GM11168 (cell line): ENCODE results near the gene SETD1A.

Source experiments
- in situ Hi-C: fragments of 300-500 bp; cut with MboI; formaldehyde crosslinking; loops from one replicate; pipeline ENCODE4 v1.12.0; 2022; ENCODE audit warnings: low sequenced_read_pairs; ENCODE audit not compliant: unreplicated experiment

The SETD1A gene

DNA sequence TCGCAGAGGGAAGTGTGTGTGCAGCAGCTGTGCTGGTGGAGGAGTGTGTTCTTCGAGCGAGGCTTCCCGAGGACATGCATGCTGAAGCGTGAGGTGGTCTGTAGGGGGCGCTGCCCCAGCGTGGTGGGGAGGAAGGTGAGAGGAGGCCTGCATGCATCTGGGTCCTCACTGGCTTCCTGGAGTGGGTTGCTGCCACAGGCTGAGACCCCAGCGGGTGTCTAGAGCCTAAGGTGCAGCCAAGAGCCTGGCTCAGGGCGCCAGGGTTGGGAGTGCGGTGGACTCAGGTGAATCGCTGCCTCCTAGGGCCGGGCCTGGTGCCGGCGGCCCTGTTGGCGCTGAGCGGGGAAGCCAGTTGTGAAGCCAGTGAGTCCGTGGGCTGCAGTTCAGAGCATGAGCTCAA is 19.9 kb downstream of the SETD1A start:
- in situ Hi-C loops: loop anchor here (25.0 kb wide), 2 partner anchors 310 to 460 kb away; partner anchors contain the start of genes COX6A2 and ZNF843

DNA sequence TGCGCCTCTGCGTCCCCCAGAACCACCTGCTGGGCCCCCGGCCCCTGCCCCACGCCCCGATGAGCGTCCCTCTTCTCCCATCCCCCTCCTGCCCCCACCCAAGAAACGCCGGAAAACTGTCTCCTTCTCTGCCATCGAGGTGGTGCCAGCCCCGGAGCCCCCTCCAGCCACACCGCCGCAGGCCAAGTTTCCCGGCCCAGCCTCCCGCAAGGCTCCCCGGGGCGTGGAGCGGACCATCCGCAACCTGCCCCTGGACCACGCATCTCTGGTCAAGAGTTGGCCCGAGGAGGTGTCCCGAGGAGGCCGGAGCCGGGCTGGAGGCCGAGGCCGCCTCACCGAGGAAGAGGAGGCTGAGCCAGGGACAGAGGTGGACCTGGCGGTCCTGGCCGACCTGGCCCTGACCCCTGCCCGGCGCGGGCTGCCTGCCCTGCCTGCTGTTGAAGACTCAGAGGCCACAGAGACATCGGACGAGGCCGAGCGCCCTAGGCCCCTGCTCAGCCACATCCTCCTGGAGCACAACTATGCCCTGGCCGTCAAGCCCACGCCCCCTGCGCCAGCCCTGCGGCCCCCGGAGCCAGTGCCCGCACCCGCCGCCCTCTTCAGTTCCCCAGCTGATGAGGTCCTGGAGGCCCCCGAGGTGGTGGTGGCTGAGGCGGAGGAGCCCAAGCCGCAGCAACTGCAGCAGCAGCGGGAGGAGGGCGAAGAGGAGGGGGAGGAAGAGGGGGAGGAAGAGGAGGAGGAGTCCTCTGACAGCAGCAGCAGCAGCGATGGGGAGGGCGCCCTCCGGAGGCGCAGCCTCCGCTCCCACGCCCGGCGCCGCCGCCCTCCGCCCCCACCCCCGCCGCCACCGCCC is 21.8 kb downstream of the SETD1A start:
- in situ Hi-C loops: loop anchor here (25.0 kb wide), 2 partner anchors 308 to 458 kb away; partner anchors contain the start of genes COX6A2 and ZNF843

DNA sequence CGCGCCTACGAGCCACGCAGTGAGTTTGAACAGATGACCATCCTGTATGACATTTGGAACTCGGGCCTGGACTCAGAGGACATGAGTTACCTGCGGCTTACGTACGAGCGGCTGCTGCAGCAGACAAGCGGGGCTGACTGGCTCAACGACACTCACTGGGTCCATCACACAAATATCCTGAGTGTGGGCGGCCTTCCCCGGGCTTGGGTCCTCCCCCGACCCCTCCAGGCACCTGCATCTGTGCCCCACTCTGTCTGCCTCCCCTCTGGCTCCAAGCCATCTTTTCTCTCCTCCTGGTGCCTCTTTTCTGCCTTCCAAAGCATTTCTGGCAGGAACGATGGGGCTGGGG is 22.4 kb downstream of the SETD1A start:
- in situ Hi-C loops: loop anchor here (25.0 kb wide), 2 partner anchors 307 to 457 kb away; partner anchors contain the start of genes COX6A2 and ZNF843

DNA sequence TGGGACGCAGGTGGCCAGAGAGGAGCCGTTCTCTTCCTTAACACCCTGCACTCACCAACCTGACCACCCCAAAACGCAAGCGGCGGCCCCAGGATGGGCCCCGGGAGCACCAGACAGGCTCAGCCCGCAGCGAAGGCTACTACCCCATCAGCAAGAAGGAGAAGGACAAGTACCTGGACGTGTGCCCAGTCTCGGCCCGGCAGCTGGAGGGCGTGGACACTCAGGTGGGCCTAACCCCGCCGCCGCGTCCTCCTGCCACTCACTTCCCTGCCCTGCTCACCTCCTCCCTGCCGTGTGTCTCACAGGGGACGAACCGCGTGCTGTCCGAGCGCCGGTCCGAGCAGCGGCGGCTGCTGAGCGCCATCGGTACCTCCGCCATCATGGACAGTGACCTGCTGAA is 22.9 kb downstream of the SETD1A start:
- in situ Hi-C loops: loop anchor here (25.0 kb wide), 2 partner anchors 307 to 457 kb away; partner anchors contain the start of genes COX6A2 and ZNF843

DNA sequence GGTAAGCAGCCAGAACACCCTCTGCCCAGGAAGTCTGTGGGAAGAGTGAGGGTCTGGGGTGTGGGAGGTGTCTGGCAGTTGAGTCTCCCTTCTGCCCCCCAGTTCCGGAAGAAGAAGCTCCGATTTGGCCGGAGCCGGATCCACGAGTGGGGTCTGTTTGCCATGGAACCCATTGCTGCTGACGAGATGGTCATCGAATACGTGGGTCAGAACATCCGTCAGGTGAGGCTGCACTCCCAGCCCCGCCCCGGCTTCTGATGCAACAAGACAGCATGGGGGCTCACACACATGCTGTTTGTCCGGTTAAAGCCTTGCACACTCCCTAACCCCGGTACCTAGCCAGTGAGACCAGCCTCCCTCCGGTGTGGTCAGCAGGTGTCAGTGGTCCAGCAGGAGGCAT is 23.4 kb downstream of the SETD1A start:
- in situ Hi-C loops: loop anchor here (25.0 kb wide), 2 partner anchors 306 to 456 kb away; partner anchors contain the start of genes COX6A2 and ZNF843

DNA sequence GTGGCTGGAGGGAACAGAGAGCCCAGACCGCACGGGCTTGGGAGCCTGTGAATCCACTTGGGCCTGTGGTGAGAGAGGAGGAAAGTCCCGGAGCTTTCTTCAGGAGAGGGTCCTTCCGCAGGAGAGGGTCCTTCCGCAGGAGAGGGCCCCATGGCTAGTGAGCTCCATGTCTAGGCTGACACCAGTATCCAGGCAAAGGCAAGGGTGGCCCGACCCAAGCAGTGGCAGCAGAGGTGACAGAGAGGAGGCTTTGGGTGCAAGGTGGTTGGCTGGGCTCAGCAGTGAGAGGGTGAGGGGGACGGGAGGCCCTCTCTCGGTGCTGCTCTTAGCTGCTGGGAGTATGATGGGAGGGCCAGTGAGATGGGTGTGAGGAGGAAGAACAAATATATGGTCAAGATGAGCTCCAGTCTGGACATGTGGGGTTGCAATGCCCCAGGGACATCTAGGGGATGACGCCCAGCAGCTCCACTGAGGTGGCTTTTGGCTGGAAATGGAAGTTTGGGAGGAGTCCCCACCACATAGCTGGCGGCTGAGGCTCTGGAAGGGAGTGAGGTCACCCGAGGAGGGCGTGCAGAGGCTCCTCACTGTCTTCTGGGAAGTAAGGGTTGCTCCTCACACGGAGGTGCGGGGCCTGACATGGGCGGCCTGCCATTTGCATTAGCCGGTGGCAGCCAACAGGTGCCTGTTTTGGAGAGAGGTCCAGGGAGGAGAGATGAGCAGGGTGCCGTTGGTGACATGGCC is 25.2 kb downstream of the SETD1A start:
- in situ Hi-C loops: loop anchor here (25.0 kb wide), 2 partner anchors 305 to 455 kb away; partner anchors contain the start of genes COX6A2 and ZNF843

DNA sequence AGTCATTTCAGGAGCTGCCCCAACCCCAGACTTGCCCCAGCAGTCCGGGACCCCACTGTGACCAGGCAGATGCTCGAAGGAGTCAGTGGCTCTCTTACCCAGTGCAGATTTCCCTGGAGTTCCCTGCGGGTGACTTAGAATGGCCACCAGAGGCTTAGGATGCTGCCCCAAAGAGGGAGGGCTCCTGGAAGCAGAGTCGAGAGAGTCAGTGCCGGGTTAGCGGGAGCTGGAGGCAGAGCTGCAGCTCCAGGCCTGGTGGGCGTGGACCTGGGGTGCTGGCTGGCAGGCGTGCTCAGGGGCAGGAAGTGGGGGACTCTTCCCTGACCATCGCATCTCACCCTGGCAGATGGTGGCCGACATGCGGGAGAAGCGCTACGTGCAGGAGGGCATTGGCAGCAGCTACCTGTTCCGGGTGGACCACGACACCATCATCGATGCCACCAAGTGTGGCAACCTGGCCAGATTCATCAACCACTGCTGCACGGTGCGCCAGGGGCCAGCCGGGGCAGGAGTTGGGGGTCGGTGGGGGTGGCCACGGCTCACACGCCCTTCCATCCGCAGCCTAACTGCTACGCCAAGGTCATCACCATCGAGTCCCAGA is 25.8 kb downstream of the SETD1A start:
- in situ Hi-C loops: loop anchor here (25.0 kb wide), 2 partner anchors 304 to 454 kb away; partner anchors contain the start of genes COX6A2 and ZNF843

DNA sequence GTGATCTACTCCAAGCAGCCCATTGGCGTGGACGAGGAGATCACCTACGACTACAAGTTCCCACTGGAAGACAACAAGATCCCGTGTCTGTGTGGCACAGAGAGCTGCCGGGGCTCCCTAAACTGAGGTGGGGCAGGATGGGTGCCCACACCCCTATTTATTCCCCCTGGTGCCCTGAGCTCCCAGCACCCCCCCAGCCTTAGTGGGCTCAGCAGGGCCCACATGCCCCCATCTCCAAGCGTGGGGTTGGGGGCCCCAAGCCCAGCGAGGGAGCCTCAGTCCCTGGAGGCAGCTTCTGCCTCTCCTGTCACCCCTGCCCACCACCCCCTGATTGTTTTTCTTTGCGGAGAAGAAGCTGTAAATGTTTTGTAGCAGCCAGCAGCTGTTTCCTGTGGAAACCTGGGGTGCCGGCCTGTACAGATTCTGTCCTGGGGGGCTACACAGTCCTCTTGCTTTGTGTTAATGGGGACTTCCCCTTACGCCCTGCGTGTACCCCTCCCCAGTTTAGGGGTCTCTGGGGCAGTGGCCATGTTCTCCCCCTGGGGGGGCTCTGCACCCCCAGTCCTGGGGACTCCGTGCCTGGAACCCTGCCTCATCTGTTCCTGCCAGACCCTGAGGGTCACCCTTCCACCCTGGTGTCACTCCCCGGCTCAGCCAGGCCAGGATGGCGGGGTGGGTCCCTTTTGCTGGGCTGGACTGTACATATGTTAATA is 26.5 kb downstream of the SETD1A start:
- in situ Hi-C loops: loop anchor here (25.0 kb wide), 2 partner anchors 303 to 453 kb away; partner anchors contain the start of genes COX6A2 and ZNF843

DNA sequence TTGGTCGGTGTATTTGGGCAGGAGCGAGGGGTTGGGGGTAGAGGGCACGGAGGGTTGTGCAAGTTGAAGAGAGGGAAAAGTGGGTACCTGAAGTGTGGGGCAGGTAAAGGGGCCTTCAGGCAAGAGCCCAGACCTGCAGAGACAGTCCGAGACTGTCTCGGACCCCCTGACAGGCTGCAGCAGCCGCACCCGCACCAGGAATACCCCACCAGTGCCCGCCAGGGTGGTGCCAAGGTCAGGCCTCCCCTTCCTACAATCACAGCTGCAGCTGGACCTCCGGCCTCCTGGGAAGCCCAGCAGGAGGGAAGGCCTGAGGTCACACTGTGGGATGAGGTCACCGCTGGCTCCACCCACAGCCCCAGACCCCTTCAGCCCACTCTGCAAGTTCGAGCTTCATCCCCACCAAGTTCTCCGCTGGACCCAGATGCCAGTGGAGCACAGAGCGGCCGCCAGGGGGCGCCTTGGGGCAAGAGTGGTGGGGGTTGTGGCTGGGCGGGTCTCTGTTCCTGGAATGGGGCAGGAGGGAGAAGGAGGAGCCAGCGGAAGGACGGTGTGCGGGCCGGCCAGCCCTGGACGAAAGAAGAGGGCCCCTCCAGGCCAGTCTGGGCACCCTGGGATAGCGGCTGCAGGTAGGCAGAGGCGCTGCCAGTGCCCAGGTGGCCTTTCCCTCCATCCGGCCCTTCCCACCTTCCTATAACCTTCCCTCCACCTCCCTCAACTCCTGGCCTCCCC is 27.3 kb downstream of the SETD1A start, which contains the start of gene HSD3B7:
HSD3B7 (plus strand) TSS at position 539 of the 732 bp plus-strand sequence. CDS start 452 bp downstream, outside the sequence.
- in situ Hi-C loops: loop anchor here (25.0 kb wide), 2 partner anchors 302 to 452 kb away; partner anchors contain the start of genes COX6A2 and ZNF843

DNA sequence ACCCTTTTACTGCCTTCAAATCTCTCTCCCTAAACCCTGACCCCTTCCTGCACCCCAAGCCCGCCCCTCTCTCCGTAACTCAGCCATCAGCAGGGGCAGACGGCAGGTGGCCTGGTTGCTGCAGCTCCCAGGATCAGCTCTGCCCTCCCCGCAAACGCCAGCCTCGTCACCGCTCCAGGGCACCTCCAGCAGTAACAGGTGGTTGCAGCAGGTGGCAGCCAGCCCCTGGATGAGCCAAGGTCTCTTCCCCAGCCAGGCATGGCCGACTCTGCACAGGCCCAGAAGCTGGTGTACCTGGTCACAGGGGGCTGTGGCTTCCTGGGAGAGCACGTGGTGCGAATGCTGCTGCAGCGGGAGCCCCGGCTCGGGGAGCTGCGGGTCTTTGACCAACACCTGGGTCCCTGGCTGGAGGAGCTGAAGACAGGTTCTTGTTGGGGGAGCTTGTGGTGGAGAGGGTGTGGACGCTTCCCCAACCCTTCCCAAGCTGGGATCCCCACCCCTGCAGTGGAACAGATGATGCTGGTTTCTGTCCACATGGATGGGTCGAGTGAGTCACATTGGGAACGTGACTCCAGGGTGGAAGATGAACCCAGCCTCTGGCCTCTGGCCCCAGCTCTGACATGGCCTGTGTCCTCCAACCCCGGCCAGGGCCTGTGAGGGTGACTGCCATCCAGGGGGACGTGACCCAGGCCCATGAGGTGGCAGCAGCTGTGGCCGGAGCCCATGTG is 28.0 kb downstream of the SETD1A start:
- in situ Hi-C loops: loop anchor here (25.0 kb wide), 2 partner anchors 302 to 452 kb away; partner anchors contain the start of genes COX6A2 and ZNF843

DNA sequence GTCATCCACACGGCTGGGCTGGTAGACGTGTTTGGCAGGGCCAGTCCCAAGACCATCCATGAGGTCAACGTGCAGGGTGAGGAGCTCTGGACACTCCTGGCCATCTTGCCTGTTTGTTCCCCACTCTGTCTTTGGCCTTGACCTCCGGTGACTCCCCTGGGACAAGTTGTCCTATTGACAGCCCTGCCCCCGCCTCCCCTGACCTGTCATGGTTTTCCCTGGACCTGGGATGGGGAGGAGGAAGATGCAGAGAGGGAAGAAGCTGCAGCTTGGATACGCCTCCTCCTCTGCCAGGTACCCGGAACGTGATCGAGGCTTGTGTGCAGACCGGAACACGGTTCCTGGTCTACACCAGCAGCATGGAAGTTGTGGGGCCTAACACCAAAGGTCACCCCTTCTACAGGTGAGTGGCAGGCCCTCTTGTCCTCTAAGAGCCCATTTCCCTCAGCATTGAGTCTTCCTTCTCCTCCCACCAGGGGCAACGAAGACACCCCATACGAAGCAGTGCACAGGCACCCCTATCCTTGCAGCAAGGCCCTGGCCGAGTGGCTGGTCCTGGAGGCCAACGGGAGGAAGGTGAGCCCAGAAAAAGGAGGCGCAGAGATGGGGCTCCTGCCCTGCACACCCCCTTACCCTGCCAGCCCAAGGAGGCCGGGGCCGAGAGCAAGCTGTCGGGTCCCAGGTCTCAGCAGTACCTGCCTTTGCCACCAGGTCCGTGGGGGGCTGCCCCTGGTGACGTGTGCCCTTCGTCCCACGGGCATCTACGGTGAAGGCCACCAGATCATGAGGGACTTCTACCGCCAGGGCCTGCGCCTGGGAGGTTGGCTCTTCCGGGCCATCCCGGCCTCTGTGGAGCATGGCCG is 28.8 kb downstream of the SETD1A start:
- in situ Hi-C loops: loop anchor here (25.0 kb wide), 2 partner anchors 301 to 451 kb away; partner anchors contain the start of genes COX6A2 and ZNF843

DNA sequence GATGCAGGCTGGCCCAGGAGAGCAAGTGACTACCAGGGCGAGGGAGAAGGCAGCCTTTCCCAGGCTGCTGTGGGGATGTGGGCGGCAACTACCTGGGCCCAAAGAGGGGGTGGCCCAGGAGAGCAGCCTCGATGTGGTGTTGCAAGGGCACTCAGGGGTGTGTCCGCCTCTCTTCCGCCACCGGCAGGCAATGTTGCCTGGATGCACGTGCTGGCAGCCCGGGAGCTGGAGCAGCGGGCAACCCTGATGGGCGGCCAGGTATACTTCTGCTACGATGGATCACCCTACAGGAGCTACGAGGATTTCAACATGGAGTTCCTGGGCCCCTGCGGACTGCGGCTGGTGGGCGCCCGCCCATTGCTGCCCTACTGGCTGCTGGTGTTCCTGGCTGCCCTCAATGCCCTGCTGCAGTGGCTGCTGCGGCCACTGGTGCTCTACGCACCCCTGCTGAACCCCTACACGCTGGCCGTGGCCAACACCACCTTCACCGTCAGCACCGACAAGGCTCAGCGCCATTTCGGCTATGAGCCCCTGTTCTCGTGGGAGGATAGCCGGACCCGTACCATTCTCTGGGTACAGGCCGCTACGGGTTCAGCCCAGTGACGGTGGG is 30.1 kb downstream of the SETD1A start:
- in situ Hi-C loops: loop anchor here (25.0 kb wide), 2 partner anchors 300 to 450 kb away; partner anchors contain the start of genes COX6A2 and ZNF843

DNA sequence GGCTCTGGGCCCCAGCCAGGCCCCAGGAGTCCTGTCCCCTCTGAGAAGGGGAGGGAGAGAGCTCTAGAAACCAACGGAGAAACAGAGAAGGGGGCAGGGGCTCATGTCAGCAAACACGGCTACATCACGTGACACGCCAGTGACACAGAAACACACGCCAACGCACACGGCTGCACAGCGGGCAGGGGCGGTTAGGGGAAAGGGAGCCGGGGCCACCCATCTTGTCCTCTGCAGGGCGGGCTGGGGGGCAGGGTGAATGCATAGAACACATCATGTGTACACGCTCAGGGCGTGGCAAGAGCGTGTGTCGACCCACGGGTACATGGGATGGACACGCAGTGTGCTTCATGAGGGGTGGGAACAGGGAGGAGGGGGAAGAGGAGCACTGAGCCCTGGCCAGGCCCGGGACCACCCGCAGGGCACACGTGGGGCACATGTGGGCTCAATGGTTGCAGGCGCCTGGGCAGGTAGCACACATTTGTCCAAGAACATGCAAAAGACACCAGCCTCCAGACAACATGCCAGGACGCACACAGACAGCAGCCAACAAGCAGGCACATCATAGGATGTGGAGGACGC is 32.0 kb downstream of the SETD1A start:
- in situ Hi-C loops: loop anchor here (25.0 kb wide), 2 partner anchors 298 to 448 kb away; partner anchors contain the start of genes COX6A2 and ZNF843

DNA sequence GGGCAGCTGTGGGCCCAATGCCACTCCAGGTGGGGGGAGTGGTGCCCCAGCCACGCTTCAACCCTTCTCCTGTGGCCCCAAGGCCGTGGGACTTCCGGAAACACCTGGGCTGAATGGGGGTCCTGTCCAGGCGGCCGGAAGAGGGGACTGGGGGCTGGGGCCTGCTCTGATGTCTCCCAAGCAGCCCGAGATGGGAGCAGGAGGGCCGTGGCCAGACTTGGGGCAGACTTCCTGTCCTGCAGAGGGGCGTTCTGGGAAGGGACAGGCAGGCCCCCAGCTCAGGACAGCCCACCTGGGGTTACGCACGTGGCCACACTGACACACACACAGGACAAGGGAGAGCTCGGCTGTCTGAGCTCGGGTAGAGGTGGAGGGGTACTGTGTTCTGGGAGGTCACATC is 32.6 kb downstream of the SETD1A start:
- in situ Hi-C loops: loop anchor here (25.0 kb wide), 2 partner anchors 297 to 447 kb away; partner anchors contain the start of genes COX6A2 and ZNF843

DNA sequence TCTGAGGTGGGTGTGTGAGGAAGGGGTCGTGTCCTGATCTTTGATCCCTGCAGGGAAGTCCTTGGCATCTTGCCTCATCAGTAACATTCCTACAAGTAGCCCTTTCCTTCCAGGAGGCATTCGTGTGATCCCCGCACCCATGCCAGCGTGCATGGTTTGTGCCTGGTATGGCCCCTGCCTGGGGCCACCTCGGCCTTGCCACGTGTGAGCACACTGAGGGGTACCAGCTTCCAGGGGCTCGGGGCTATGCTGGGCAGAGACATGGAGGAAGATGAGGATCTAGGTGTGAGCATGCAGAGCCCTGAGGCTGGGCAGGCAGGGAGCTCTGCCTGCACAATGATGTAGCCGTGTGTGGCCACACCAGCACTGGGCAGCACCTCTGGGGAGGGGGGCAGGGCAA is 33.5 kb downstream of the SETD1A start:
- in situ Hi-C loops: loop anchor here (25.0 kb wide), 2 partner anchors 296 to 446 kb away; partner anchors contain the start of genes COX6A2 and ZNF843

DNA sequence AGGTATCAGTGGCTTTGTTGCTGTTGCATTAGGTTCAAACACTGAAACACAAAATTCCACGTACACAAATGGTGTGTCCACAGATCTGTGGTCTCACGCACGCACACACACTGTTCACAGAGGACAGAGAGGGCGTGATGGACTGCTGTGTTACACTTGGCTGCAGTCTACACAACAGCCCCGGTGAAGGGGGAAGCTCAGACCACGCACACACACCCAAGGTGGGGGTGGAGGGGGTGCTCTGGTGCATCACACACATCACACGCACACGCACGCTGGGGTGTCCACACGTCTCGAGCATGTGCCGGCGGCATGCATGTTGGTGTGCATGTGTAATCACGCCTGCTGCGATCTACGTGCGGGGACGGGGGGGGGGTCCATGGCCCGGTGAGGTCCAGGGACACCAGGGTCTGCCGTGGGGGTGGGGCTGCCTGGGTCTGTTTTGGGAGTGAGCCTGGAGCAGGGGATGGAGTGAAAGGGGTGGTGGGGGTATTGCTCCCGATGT is 34.8 kb downstream of the SETD1A start:
- in situ Hi-C loops: loop anchor here (25.0 kb wide), 2 partner anchors 295 to 445 kb away; partner anchors contain the start of genes COX6A2 and ZNF843
